Stimulated activated naive CD8-positive, alpha-beta T cell treated with anti-CD3 and anti-CD28 coated beads, Interleukin-15, Interleukin-2, amounts not matched to agents 100 U/mL and 50 U/mL, for 24 hours (primary cell): ENCODE measurements around the gene GPR107.
A peak's percentile ranks its signal among the peaks of the same experiment; 100 is the strongest.

ENCODE experiments used
- ATAC-seq: fragments of 150-1000 bp; cut with Tn5 transposase; one replicate; pipeline ENCODE4 v1.10.0; 2021
- DNase-seq: peaks from one replicate; pipeline ENCODE4 v3.0.0; 2021

The GPR107 gene

GRCh38 chr9:130110596-130111021 is 56.9 kb downstream of the GPR107 start:
- no peak for ATAC-seq
- DNase-seq: no peak

GRCh38 chr9:130111786-130112537 is 58.3 kb downstream of the GPR107 start:
- no peak for ATAC-seq
- DNase-seq: no peak

- DNase-seq: no peak
- no peak for ATAC-seq
Observed at GRCh38 chr9:130112538-130113151, 58.9 kb downstream of the GPR107 start.

GRCh38 chr9:130114741-130115140 is 61.0 kb downstream of the GPR107 start:
- ATAC-seq (no peak), DNase-seq (no peak)

- DNase-seq: no peak
- no peak for ATAC-seq
Observed at GRCh38 chr9:130116346-130116745, 62.6 kb downstream of the GPR107 start.

- DNase-seq: no peak
- ATAC-seq: no peak
Observed at GRCh38 chr9:130117376-130117775, 63.7 kb downstream of the GPR107 start.

GRCh38 chr9:130117816-130118632 is 64.3 kb downstream of the GPR107 start:
- DNase-seq (no peak), ATAC-seq (no peak)

GRCh38 chr9:130118841-130119518 is 65.3 kb downstream of the GPR107 start:
- peak; percentile 49 for ATAC-seq
- DNase-seq: no peak

- ATAC-seq (no peak), DNase-seq (no peak)
Observed at GRCh38 chr9:130119519-130120298, 66.0 kb downstream of the GPR107 start.

- no peak for ATAC-seq
- no peak for DNase-seq
Observed at GRCh38 chr9:130120299-130120587, 66.5 kb downstream of the GPR107 start.

GRCh38 chr9:130120832-130121231 is 67.1 kb downstream of the GPR107 start:
- ATAC-seq (no peak), DNase-seq (no peak)

GRCh38 chr9:130122456-130122855 is 68.8 kb downstream of the GPR107 start:
- DNase-seq (no peak), ATAC-seq (no peak)

- no peak for ATAC-seq
- DNase-seq: no peak
Observed at GRCh38 chr9:130124085-130124860, 70.6 kb downstream of the GPR107 start.

- no peak for DNase-seq
- no peak for ATAC-seq
Observed at GRCh38 chr9:130126721-130127433, 73.2 kb downstream of the GPR107 start.

- ATAC-seq (peak; percentile 89), DNase-seq (peak; percentile 72)
Observed at GRCh38 chr9:130128251-130128650, 74.5 kb downstream of the GPR107 start.

GRCh38 chr9:130128733-130129431 is 75.2 kb downstream of the GPR107 start:
- peak; percentile 94 for ATAC-seq
- peak; percentile 63 for DNase-seq

- ATAC-seq (no peak), DNase-seq (peak; percentile 47)
Observed at GRCh38 chr9:130129432-130130061, 75.8 kb downstream of the GPR107 start.

GRCh38 chr9:130132746-130133145 is 79.0 kb downstream of the GPR107 start:
- DNase-seq (no peak), ATAC-seq (no peak)

GRCh38 chr9:130137081-130137640 is 83.5 kb downstream of the GPR107 start:
- ATAC-seq (no peak), DNase-seq (no peak)
